NCI-H1105 treated with DMSO at 0.1 percent for 48 hours (cell line): ENCODE data around the gene DLK1.

Source experiments
- DNase-seq: peaks from one replicate; lab custom pipeline; 2025; lab: John Stamatoyannopoulos, UW

The DLK1 gene

DNA sequence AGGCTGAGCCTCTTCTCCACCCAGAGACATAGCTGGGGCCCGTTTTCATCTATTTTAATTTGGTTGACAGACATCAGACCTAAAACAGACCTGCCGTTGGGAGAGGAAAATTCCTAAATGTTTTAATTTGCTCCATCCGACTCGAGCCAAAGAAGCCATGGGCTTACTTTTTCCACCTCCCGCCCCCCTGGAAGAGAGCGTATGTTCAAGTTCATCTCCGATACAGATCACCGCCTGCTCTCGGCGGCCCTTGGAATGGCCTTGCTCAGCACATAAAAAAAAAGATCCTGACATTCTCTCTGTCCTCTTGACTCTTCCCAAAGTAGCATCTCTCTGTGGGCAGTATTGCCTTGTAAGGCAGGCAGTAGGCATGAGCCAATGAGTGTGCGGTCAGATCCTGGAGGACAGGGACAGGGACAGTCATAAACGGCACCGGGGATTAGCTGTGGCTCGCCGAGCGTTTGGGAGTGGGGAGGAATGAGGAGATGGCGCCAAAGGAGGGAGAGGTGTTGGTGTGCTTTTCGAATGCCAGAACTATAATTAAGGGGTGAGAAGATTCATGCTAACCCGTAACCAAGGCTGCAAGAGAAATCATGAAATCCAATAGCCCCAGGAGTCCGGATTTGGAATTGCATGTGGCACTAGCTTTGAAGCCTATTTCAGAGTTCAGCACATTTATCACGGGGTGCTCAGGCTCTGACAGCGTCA is 51.3 kb downstream of the DLK1 start:
- no peak for DNase-seq

DNA sequence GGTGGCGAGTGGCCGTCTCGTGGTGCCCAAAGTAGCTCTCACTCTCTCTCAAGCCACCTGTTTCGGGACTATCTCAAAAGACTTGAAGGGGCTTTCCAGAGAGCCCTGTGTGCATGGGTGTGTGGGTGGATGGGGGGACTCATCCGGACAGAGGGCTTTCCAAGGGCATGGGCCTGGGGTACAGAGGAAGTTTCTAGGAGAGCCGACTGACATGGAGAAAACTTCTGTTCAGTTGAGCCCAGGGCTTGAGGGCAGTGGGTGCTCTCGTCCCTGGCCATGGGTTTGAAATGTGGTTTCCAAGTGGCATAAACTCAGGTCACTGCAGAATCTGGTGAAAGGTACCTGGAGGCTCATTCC is 51.8 kb downstream of the DLK1 start:
- no peak for DNase-seq

- no peak for DNase-seq
These were observed 52.4 kb downstream of the DLK1 start for GRCh38 chr14:100778951-100779690.

- DNase-seq: no peak
These were observed 53.0 kb downstream of the DLK1 start for GRCh38 chr14:100779691-100780080.

DNA sequence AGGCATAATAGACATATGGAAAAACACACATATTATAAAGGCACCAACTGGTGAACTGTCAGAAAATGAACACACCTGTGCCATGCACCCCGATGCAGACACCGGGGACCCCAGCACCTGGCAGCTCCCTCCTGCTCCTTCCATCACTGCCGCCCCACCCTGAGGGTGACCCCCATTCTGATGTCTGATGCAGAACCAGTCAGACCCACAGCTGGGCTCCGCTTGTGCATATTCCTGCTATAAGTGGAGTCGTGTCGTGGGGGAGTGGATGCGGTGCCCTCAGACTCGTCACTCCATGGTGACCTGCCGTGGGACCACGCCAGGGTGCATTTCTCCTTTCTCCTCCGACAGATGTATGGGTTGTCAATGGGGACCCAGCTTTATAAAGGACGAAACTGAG is 53.6 kb downstream of the DLK1 start:
- DNase-seq: no peak

DNA sequence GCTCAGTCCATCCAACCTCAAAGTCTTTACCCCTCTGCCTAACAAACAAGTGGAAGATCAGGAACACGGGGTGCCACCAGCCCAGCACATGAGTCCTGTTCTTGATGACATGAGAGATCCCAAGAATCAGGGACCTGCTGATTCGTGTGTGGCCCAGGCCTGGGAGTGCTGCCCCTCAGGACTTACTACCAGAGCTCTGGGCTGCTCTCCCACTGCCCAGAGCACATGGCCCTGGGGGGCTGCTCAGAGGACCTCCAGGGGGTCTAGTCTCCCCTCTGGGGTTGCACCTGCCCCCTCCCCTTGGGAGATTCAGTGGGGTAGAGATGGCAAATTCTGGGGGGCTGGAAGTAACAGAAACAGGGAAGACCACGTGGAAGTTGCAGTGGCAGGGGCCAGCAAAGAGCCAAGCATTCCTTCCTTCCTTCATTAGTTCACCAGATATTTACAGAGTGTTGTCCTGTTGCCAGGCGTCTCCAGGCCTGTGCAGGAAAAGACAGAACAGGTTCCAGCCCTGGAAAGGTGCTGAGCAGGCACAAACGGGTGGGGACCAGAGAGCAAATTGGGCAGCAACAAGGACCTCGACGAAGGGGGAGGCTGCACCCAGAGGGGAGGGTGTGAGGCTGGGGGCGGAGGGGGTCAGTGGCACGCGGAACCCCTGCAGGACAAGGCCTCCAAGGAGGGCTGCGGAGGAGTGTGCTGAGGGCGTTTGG is 54.1 kb downstream of the DLK1 start:
- no peak for DNase-seq

GRCh38 chr14:100781952-100782351 is 55.3 kb downstream of the DLK1 start:
- DNase-seq: no peak

DNA sequence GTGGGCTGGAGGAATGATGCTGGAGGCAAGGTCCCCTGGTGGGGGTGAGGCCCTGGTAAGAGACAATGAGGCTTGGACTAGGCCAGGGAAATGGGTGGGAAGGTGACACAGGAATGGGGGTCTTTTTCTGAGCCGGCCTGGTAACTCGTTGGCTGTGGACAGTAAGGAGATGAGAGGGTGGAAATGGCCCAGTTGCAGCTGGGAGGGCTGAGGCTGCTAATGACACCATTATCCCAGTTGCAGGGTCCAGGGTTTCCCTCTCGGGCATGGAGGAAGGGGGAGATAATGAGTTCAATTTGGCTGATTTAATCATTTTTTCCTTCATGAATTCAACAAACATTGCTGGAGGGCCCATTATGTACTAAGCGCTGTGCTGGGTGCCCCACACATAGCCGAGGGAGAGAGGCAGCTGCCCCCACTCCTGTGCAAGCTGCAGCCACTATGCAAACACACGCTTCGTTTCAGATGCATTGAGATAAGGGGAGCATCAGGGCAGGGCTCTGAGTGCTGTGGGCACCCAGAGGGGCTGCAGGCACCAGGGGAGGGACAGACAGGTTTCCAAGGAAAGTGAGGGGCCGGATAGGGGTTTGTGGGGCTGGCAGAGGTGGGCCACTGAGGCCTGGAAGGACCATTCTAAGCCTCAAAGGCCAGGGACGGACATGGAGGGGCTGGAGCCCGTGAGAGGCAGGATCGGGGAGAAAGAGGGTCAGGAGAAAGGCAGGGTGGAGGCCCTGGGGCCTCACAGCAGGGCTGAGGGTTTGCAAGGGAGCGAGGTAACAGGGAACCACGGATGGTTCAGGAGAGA is 56.0 kb downstream of the DLK1 start:
- DNase-seq: peak; percentile 67

DNA sequence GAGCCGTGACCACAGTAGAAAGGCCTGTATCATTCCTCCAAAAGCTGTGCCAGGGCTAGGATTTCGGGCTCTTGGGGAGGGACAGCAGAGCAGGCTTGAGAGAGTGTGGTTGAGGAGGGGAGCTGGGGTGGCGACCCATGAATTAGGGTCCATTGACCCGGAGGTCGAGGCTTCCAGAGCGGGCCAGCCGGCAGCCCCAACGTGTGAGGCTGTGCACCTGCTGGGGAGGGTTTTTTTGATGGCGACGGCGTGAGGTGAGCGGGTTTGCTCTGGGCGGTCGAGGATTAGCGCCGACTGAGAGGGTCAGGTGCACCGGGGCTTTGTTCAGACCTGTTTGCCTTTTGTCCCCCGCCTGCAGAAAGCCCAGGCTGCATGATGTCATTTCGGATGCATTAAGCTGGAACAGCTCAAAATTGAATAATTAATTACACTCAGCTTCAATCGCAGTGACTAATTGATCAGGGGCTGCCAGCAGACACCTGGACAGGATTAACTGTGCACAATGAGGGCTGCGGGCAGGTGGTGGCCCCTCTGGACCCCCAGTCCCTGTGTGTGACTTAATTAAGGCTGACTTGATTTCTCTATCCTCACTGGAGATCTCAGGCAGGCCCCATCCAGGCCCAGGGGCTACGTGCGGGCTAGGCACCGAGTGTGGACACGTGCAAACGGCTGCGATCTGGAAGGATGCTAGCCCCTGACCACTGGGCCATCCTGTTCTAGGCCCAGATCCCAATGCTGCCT is 57.1 kb downstream of the DLK1 start:
- DNase-seq: peak; percentile 98

GRCh38 chr14:100784523-100785337 is 58.0 kb downstream of the DLK1 start:
- no peak for DNase-seq

GRCh38 chr14:100785338-100785615 is 58.6 kb downstream of the DLK1 start:
- no peak for DNase-seq

- no peak for DNase-seq
These were observed 58.9 kb downstream of the DLK1 start for GRCh38 chr14:100785626-100786025.

DNA sequence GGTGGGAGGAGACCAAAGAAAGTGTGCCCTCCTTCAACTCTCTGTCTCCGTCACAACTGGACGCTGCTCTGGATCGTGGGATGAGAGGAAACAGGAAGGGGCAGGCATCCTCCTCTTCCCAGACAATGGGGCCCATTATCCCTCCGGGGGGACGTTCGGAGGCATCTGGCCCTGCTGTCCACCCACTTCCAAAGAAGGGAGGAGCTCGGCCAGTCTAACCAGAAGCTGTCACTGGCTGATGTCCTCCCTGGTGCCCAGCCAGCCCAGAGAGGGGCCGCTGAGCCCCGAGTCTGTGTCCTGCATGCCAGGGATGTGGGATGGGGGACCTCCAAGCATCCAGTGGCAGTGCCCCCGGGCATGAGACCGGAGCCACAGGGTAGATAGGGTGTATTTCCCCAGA is 59.4 kb downstream of the DLK1 start:
- no peak for DNase-seq

DNA sequence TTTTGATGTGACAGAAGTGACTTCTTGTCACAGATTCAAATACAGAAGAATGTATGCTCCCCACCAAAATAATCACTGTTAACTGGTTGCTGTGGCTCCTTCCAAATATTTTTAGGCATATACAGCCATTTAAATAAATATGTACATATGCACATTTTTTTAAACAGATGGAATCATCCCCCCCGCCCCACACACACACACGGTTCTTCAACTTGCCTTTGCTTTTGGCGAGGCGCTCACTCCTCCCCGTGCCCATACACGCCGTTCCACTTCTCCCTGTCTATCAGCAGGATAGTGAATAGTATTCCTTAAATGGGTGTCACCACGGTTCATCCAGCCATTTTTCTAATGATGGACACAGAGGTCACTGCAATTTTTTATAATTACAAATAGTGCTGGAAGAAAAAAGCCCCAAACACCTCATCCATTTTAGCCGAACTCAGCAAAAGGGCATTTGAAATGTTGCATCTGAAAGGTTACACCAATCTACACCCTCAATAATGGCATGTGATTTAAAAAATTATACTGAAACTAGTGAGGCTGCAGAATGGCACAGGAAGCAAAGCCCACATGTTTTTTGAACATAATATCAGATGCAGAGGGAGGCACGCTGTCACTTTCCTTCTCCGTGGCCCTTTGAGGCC is 60.0 kb downstream of the DLK1 start:
- DNase-seq: no peak

DNA sequence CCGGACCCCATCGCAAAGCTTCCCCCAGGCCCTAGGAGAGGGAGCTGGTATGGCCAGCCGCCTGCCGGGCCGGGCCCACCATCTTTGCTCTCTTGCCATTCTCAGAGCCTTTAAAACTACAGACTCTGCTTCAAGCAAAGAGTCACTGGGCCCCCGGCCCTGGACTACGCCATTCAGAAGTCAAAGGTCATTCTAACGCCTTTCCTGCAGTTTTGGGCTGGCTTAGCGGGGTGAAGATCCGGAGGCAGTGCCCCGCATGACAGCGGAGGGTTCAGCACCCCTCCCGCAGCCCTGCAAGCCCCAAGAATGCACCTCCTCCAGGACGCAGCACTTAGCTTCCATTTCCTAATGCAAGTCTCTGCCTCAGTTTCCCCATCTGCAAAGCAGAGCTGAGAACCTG is 61.0 kb downstream of the DLK1 start:
- no peak for DNase-seq
